HG03439 (cell line): ENCODE results near the gene MACROH2A2.
"Not testable (repeated sequence)": the region's sequence is repeated elsewhere in the genome, so short reads cannot be mapped to it uniquely, and the experiment has no call there.

Source experiments
- ATAC-seq: cut with Tn5 transposase; IDR thresholded peaks from one replicate; pipeline ENCODE4 v1.9.1; 2021; ENCODE audit warnings: mild to moderate bottlenecking, moderate library complexity; ENCODE audit not compliant: unreplicated experiment

Gene MACROH2A2

GRCh38 chr10:70147259-70147625 is 94.6 kb downstream of the MACROH2A2 start:
- no peak for ATAC-seq

DNA sequence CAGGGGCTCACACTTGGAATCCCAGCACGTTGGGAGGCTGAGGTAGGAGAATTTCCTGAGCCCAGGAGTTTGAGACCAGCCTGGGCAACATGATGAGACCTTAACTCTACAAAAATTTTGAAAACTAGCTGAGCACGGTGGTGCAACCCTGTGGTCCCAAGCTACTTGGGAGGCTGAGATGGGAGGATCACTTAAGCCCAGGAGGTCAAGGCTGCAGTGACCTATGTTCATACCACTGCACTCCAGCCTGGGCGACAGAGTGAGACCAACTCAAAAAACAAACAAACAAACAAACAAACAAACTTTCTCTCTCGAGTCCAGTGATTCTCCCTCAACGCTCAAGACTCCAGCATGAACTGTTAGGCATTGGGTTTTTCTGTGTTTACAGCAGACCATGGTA is 95.9 kb downstream of the MACROH2A2 start:
- no peak for ATAC-seq

DNA sequence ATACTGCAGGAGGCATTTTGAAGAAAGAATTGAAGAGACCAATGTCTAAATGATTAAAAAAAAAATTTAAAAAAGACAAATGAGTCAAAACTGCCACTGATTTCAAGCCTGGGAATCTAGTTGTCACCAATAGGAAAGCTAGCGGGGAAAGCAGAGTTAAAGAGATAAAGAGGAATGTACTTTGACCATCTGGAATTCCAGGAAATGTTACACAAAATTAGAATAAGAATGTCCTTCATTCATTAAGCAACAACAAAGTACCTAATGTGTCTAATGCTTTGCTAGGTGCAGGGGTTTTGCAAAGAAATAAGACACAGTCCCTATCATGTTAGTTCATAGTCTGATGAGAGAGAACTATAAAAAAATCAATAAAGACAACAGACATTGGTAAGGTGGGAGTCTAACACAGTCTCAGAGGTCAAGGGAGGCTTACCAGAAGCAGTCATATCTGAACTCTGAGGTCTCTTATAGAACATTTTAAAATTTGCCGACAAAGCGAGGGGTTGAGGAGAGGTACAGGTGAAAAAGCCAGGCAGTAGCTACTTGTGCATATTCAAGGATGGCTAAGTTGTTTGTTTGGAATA is 102.7 kb downstream of the MACROH2A2 start:
- ATAC-seq, result no peak

DNA sequence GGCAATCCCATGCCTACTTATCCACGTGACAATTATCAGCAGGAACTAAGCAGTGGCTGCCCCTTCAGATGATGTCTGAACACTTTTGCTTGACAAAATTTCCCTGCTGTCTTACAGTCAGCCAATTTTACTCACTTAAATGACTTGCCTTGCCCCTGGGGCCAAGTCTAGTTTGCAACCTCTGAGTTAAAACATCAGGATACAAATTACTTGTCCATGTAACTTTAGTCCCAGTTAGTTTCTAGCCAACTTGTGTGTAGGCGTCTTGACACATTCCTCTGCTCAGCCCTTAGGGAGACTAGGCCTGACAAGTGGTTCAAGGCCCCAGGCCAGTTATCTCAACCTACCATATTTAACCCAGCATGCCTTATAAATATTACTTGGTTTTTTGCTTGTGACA is 105.5 kb downstream of the MACROH2A2 start:
- ATAC-seq, result no peak

- ATAC-seq, result not testable (repeated sequence)
Observed at GRCh38 chr10:70159366-70159765, 106.7 kb downstream of the MACROH2A2 start.

DNA sequence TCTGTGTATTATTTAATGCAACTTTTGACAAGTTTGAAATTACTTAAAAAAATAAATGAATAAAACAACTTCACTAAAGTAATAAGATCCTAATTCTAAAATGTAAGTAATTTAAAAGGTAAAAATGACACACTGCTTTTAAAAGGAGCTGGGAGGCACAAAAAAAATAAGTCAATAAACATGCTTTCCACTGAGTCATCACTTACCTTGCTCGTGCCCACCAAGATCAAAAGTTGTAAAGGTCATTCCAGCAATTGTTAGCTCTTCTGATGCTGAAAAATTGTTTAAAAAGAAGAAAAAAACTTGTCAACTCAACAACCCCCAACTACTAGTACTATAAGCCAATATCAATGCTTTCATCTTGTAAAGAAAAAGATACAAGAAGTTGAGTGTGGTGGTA is 108.2 kb downstream of the MACROH2A2 start:
- ATAC-seq, result no peak
